Fibroblast of villous mesenchyme (primary cell): ENCODE results near the gene FOXN3. TPM values are rescaled to one million over a fixed set of nuclear protein-coding genes. Genes with fewer than 3 reads are reported as not detected.
A peak's percentile ranks its signal among the peaks of the same experiment; 100 is the strongest.

Experiments
- DNase-seq: peaks from one replicate; pipeline ENCODE4 v3.0.0-alpha.2; 2010; ENCODE audit warnings: low read depth
- H3K4me3 ChIP-seq: 2 replicates; pipeline ENCODE4 v1.5.1; 2011; ENCODE audit warnings: low read depth, mild to moderate bottlenecking, low read length
- total RNA-seq: library from RNA; depleted of rRNA; stranded (reverse); fragments of >200 nt; gene quantifications from 2 replicates; pipeline ENCODE4 v1.2.3, GENCODE V29; 2012
- TF ChIP-seq, protein P1 (sequence below): IDR thresholded peaks from 2 replicates; pipeline ENCODE4 v1.5.1; 2012; ENCODE audit warnings: low read depth, mild to moderate bottlenecking, low read length; ENCODE audit not compliant: insufficient read depth

The FOXN3 gene
- total RNA-seq, 1 donor, result 33.2 TPM

GRCh38 chr14:89277203-89277602, 139.8 kb downstream of the FOXN3 start:
- TF ChIP-seq, protein P1, sequence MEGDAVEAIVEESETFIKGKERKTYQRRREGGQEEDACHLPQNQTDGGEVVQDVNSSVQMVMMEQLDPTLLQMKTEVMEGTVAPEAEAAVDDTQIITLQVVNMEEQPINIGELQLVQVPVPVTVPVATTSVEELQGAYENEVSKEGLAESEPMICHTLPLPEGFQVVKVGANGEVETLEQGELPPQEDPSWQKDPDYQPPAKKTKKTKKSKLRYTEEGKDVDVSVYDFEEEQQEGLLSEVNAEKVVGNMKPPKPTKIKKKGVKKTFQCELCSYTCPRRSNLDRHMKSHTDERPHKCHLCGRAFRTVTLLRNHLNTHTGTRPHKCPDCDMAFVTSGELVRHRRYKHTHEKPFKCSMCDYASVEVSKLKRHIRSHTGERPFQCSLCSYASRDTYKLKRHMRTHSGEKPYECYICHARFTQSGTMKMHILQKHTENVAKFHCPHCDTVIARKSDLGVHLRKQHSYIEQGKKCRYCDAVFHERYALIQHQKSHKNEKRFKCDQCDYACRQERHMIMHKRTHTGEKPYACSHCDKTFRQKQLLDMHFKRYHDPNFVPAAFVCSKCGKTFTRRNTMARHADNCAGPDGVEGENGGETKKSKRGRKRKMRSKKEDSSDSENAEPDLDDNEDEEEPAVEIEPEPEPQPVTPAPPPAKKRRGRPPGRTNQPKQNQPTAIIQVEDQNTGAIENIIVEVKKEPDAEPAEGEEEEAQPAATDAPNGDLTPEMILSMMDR, result no peak
- H3K4me3 ChIP-seq, result no peak overlapping the region
- no peak for DNase-seq

DNA sequence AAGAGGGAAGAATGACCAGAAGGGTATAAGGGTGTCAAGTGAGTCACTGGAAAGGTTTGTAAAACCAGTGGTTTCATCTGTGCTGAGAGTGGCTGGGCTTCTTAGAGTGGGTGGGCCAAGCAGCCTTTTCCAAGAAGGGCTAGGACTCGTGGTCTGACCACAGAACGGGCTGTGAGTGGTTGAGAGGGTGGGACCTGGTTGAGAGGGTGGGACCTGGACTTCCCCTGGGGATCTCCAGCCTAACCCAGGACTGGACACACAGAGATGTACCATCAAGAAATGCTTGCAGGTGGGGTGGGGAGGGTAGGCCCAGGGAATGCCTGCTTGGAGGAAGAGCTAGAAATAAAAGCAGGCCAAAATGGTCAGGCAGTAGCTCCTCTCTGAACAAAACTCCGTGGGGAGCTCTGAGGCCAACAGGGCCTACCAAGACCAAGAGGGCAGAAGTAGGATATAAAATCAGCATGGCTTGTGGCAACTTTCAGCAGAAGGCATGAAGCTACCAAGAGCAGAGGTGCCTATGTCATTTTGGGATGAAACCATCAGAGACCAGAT, 140.5 kb downstream of the FOXN3 start:
- TF ChIP-seq, protein P1, result no peak
- DNase-seq, result peak; percentile 18
- no peak overlapping the region for H3K4me3 ChIP-seq

DNA sequence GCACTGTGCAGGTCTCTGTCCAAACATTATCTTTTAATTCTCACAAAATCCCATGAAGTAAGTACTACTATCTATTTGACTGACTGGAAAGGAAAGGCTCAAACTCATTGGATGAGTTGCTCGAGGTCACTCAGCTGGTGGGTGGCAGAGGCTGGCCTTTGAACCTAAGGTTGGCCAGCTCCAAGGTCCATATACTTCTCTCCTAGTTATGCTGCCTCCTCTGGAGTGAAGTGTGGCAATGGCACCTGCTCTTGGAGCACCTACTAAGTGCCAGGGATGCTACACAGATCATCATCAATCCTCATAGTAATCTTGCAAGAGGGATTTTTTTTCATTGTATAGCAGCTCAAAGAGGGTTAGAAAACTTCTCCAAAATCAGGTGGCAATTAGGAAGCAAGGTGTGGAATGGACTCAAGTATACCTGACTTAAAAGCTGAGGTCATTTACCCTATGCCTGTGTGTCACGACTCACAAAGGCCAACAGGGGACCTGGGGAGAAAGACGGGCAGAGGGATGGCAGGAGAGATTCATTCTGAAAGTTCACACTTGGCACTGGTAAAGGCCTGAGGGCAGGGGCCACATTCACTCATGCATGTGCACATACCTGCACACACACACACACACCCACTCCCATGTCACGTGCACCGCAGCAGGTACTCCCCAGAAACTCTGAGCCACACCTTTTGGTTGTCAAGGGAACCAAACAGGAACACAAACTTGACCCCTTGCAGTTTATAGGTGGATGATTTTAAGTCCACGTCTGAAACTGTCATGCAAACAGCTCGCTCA, 146.4 kb downstream of the FOXN3 start:
- no peak overlapping the region for H3K4me3 ChIP-seq
- no peak for DNase-seq
- TF ChIP-seq, protein P1, result no peak

- TF ChIP-seq, protein P1, result no peak
- H3K4me3 ChIP-seq, result no peak overlapping the region
- no peak for DNase-seq
These were observed 147.6 kb downstream of the FOXN3 start for GRCh38 chr14:89269404-89269803.

- DNase-seq, result no peak
- TF ChIP-seq, protein P1, result no peak
- no peak overlapping the region for H3K4me3 ChIP-seq
These were observed 148.5 kb downstream of the FOXN3 start for GRCh38 chr14:89268514-89268913.

GRCh38 chr14:89267656-89268055, 149.4 kb downstream of the FOXN3 start:
- no peak for DNase-seq
- no peak overlapping the region for H3K4me3 ChIP-seq
- TF ChIP-seq, protein P1, result no peak
